ENCODE results near the gene HSD17B14. TPM values are rescaled to one million over a fixed set of nuclear protein-coding genes. Genes with fewer than 3 reads are reported as not detected.

Gene HSD17B14
- total and polyA plus RNA-seq, 9 of the 15 experiments (the other 6 are each of a cell fraction or from before 2014, with no cell fraction given): 0.16 TPM; not detected in 8

DNA sequence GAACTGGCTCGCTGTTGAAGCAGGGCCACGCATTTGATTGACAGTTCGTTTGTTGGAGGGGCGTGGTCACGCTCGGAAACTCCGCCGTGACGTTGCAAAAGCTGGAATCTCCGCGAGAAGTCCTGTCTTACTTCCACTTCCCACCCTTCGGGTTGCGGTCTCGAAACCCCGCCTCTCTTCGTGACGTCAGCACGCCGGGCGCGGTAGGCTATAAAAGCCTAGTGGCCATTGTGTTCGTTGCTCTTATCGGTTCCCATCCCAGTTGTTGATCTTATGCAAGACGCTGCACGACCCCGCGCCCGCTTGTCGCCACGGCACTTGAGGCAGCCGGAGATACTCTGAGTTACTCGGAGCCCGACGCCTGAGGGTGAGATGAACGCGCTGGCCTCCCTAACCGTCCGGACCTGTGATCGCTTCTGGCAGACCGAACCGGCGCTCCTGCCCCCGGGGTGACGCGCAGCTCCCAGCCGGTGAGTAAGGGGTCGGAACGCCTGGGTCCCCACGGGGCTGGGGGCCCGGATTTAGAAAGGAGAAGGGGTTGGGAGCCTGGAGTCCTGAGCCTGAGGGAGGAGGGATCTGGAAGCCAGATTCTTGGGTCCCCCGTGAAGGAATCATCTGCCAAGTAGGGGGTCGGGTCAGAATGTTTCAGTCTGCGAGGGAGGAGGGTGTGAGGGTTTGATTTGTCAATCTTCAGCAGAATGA, 36.0 kb upstream of the HSD17B14 start, which contains the start of gene PPP1R15A (continued):
- TF ChIP-seq MYC (IDR thresholded peaks at IDR 0.05; ENCODE audit: low read depth, low read length) (peak; percentile 79), MYC (CRISPR knock-in tag; IDR thresholded peaks at IDR 0.05; ENCODE audit: borderline replicate concordance, low read depth) (0 out of 2 replicates have a peak, but pooled peaks have one; percentile 65), GATAD2B (IDR thresholded peaks at IDR 0.05; ENCODE audit: borderline replicate concordance) (no peak), ZBTB9 (CRISPR knock-in tag; IDR thresholded peaks at IDR 0.05) (peak; percentile 75), CBX1 (IDR thresholded peaks at IDR 0.05; ENCODE audit: low read depth) (peak; percentile 67; the same call in 1 of the 2 replicates), YBX1 (IDR thresholded peaks at IDR 0.05) (no peak), ZNF561 (CRISPR knock-in tag; conservative IDR thresholded peaks at IDR 0.05) (no peak), ZNF133 (CRISPR knock-in tag; IDR thresholded peaks at IDR 0.05) (no peak), DNMT1 (IDR thresholded peaks at IDR 0.05) (peak; percentile 85; the same call in 1 of the 2 replicates), NR2F6 (CRISPR knock-in tag; IDR thresholded peaks at IDR 0.05) (no peak), CHD1 (IDR thresholded peaks at IDR 0.05; ENCODE audit: low read length) (peak; percentile 99), ZBTB49 (CRISPR knock-in tag; IDR thresholded peaks at IDR 0.05; ENCODE audit: borderline replicate concordance) (no peak), TBP (optimal IDR thresholded peaks at IDR 0.05; ENCODE audit: low read depth, low read length) (peak; percentile 99), FUS (optimal IDR thresholded peaks at IDR 0.05; ENCODE audit: low read depth, low read length) (no peak), ZNF197 (CRISPR knock-in tag; IDR thresholded peaks at IDR 0.05; ENCODE audit: low read depth) (no peak), NFIX (CRISPR knock-in tag; IDR thresholded peaks at IDR 0.05; ENCODE audit: low read depth) (no peak), SRSF1 (IDR thresholded peaks at IDR 0.05; ENCODE audit: low read depth, low read length) (no peak), ESRRB (CRISPR knock-in tag; IDR thresholded peaks at IDR 0.05; ENCODE audit: borderline replicate concordance) (no peak)
- TF ChIP-seq, protein P1, sequence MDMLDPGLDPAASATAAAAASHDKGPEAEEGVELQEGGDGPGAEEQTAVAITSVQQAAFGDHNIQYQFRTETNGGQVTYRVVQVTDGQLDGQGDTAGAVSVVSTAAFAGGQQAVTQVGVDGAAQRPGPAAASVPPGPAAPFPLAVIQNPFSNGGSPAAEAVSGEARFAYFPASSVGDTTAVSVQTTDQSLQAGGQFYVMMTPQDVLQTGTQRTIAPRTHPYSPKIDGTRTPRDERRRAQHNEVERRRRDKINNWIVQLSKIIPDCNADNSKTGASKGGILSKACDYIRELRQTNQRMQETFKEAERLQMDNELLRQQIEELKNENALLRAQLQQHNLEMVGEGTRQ (CRISPR knock-in tag; IDR thresholded peaks at IDR 0.05): no peak

Data from K562 (cell line).